Colonic mucosa (tissue), 4 donors: ENCODE measurements around the gene ODF4. TPM values are rescaled to one million over a fixed set of nuclear protein-coding genes. Genes with fewer than 3 reads are reported as not detected.
A peak's percentile ranks its signal among the peaks of the same experiment; 100 is the strongest.
"Not testable (repeated sequence)": the region's sequence is repeated elsewhere in the genome, so short reads cannot be mapped to it uniquely, and the experiment has no call there.

Experiments used
- DNase-seq: peaks from one replicate; pipeline ENCODE4 v3.0.0-alpha.2; 2020
- H3K27ac ChIP-seq: fragments of 200-600 bp; one replicate; pipeline ENCODE4 v1.8.0; 2021
- H3K27me3 ChIP-seq: fragments of 200-600 bp; one replicate; pipeline ENCODE4 v1.8.0; 2021
- H3K36me3 ChIP-seq: fragments of 200-600 bp; one replicate; pipeline ENCODE4 v1.8.0; 2021
- H3K4me1 ChIP-seq: fragments of 200-600 bp; one replicate; pipeline ENCODE4 v1.8.0; 2021; ENCODE audit warnings: mild to moderate bottlenecking
- H3K4me3 ChIP-seq: fragments of 200-600 bp; one replicate; pipeline ENCODE4 v1.8.0; 2021
- H3K9ac ChIP-seq, 2 donors: one replicate each; pipeline ENCODE4 v1.7.0; 2013; ENCODE audit warnings: control low read depth in 2 of 2, low read depth in 2 of 2, low read length in 2 of 2
- H3K9me3 ChIP-seq: fragments of 200-600 bp; one replicate; pipeline ENCODE4 v1.8.0; 2021
- intact Hi-C: fragments of 100-400 bp; cut with DNase I; formaldehyde crosslinking; loops from one replicate; pipeline ENCODE4 v1.14.1; 2022
- total RNA-seq, 2 donors: library from RNA; stranded (reverse); fragmentation: NEBNext Ultra II Directional in 1 of 2; extraction: Animal tissue kit (Norgen Biotek cat#: 25700) in 1 of 2; gene quantifications; one replicate each; pipeline ENCODE4 v1.2.1, GENCODE V29; 2021
- TF ChIP-seq, protein P1 (sequence below): fragments of 200-600 bp; IDR thresholded peaks from one replicate; pipeline ENCODE4 v1.8.0; 2022; ENCODE audit warnings: antibody characterized with exemption, mild to moderate bottlenecking
- donor health status: healthy.
- donor health status: DM: no; HTN: no; CAD: no.
- donor health status: DM: no; HTN: no; CAD: no.

Gene ODF4
- total RNA-seq, 2 donors from 2014 or later, result not detected

DNA sequence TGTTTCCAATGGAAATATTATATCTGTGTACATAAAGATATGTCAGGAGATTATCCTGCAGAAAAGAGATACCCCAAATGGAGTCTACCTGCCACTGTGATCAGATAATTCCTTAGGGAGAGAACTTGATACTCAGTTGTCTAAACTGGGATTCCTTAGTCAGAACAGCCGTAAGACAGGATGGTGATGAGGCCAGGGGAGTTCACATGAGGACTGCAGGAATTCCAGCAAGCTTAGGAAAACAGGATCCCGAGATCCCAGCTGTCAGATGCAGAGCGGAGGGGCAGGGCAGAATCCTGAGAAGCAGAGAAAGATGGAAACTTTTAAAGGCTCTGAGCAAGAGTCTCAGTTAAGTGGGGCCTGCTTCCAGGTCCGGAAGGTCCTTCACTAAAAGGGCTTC lies 32.1 kb downstream of the ODF4 start:
- intact Hi-C loops, result no loop called here
- TF ChIP-seq, protein P1, sequence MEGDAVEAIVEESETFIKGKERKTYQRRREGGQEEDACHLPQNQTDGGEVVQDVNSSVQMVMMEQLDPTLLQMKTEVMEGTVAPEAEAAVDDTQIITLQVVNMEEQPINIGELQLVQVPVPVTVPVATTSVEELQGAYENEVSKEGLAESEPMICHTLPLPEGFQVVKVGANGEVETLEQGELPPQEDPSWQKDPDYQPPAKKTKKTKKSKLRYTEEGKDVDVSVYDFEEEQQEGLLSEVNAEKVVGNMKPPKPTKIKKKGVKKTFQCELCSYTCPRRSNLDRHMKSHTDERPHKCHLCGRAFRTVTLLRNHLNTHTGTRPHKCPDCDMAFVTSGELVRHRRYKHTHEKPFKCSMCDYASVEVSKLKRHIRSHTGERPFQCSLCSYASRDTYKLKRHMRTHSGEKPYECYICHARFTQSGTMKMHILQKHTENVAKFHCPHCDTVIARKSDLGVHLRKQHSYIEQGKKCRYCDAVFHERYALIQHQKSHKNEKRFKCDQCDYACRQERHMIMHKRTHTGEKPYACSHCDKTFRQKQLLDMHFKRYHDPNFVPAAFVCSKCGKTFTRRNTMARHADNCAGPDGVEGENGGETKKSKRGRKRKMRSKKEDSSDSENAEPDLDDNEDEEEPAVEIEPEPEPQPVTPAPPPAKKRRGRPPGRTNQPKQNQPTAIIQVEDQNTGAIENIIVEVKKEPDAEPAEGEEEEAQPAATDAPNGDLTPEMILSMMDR, result no peak

GRCh38 chr17:8372422-8372821 lies 32.8 kb downstream of the ODF4 start:
- H3K27ac ChIP-seq, result no peak overlapping the region
- no peaks in the 10 kb centered on the region for H3K27me3 ChIP-seq
- H3K4me3 ChIP-seq, result no peak overlapping the region
- TF ChIP-seq, protein P1, result no peak
- no peaks in the 10 kb centered on the region for H3K9me3 ChIP-seq
- H3K36me3 ChIP-seq, result no peaks in the 10 kb centered on the region
- H3K9ac ChIP-seq, result no peak overlapping the region
- DNase-seq, result no peak
- intact Hi-C loops, result no loop called here
- peaks cover 4% of the 10 kb centered on the region for H3K4me1 ChIP-seq

More for the DNA sequence above, 32.1 kb downstream of the ODF4 start:
- no peak overlapping the region for H3K9ac ChIP-seq
- H3K36me3 ChIP-seq, result no peaks in the 10 kb centered on the region
- H3K27ac ChIP-seq, result no peak overlapping the region
- no peaks in the 10 kb centered on the region for H3K9me3 ChIP-seq
- DNase-seq, result no peak
- no peaks in the 10 kb centered on the region for H3K27me3 ChIP-seq
- H3K4me1 ChIP-seq, result peaks cover 1% of the 10 kb centered on the region
- no peak overlapping the region for H3K4me3 ChIP-seq

GRCh38 chr17:8373856-8374255 lies 34.2 kb downstream of the ODF4 start:
- H3K36me3 ChIP-seq, H3K27me3 ChIP-seq, H3K4me3 ChIP-seq, H3K9me3 ChIP-seq, H3K9ac ChIP-seq, H3K27ac ChIP-seq, H3K4me1 ChIP-seq, intact Hi-C loops, DNase-seq: not testable (repeated sequence)

DNA sequence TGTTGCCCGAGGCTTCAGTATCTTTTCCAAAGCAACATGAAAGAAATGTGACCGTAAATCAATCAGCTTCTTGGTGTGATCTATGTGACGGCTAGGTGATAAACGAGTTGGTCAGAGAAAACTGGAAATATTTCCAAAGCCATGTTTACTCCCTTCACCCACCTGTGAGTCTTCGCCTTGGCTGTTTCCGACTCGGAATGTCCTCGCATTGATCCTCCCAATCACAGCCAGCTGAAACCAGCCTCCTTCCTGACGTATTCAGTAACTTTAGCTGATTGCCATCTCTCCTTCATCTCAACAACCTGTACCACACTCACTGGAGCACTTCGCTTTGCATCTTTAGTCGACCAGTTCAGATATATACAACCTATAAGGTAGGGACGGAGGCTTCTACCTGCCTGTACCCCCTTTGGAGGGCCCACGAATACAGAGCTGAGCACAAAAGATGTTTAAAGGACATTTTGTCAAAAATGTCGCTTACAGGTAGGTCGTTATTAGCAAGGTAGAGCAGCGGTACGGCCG lies 36.2 kb downstream of the ODF4 start:
- intact Hi-C loops, result no loop called here
- peak overlapping the region; percentile 86 to 97 for H3K9ac ChIP-seq
- H3K9me3 ChIP-seq, result no peaks in the 10 kb centered on the region
- peaks cover 6% of the 10 kb centered on the region for H3K4me1 ChIP-seq
- TF ChIP-seq, protein P1, result no peak
- peak overlapping the region; percentile 67 for H3K4me3 ChIP-seq
- peak overlapping the region; percentile 91 for H3K27ac ChIP-seq
- peaks cover 12% of the 10 kb centered on the region for H3K36me3 ChIP-seq
- no peaks in the 10 kb centered on the region for H3K27me3 ChIP-seq
- peak; percentile 40 for DNase-seq

GRCh38 chr17:8376271-8377067 lies 36.8 kb downstream of the ODF4 start, which contains the start of gene KRABD2:
KRABD2 (minus strand) TSS chr17:8376704.
- peak within 1 kb of the TSS; percentile 91 for H3K27ac ChIP-seq
- TF ChIP-seq, protein P1, result peak; percentile 42
- H3K36me3 ChIP-seq, result peaks cover 12% of the 10 kb centered on the region
- H3K9me3 ChIP-seq, result no peaks in the 10 kb centered on the region
- peak within 1 kb of the TSS; percentile 67 for H3K4me3 ChIP-seq
- peaks cover 13% of the 10 kb centered on the region for H3K4me1 ChIP-seq
- no peaks in the 10 kb centered on the region for H3K27me3 ChIP-seq
- peak within 1 kb of the TSS; percentile 86 to 97 for H3K9ac ChIP-seq
- DNase-seq, result peak; percentile 95
- intact Hi-C loops, result no loop called here

- peak overlapping the region in 1 of 2 donors; percentile 97 for H3K9ac ChIP-seq
- H3K4me1 ChIP-seq, result peaks cover 19% of the 10 kb centered on the region
- intact Hi-C loops, result no loop called here
- peaks cover 12% of the 10 kb centered on the region for H3K36me3 ChIP-seq
- H3K27ac ChIP-seq, result peak overlapping the region; percentile 91
- H3K4me3 ChIP-seq, result no peak overlapping the region
- H3K9me3 ChIP-seq, result no peaks in the 10 kb centered on the region
- TF ChIP-seq, protein P1, result no peak
- no peaks in the 10 kb centered on the region for H3K27me3 ChIP-seq
- no peak for DNase-seq
Observed at GRCh38 chr17:8377422-8377821, 37.8 kb downstream of the ODF4 start.

- Histone ChIP-seq H3K4me1 (peaks cover 19% of the 10 kb centered on the region), H3K36me3 (peaks cover 12% of the 10 kb centered on the region)
- H3K9me3 ChIP-seq, H3K27me3 ChIP-seq, H3K9ac ChIP-seq, intact Hi-C loops, H3K4me3 ChIP-seq, DNase-seq, H3K27ac ChIP-seq: not testable (repeated sequence)
Observed at GRCh38 chr17:8378117-8378516, 38.5 kb downstream of the ODF4 start.
